Measurements from ENCODE around the gene GAPVD1. TPM values are rescaled to one million over a fixed set of nuclear protein-coding genes. Genes with fewer than 3 reads are reported as not detected.

Gene GAPVD1
- total RNA-seq, 4 donors from 2014 or later, result 56.8 to 66.6 (median 63.9) TPM

DNA sequence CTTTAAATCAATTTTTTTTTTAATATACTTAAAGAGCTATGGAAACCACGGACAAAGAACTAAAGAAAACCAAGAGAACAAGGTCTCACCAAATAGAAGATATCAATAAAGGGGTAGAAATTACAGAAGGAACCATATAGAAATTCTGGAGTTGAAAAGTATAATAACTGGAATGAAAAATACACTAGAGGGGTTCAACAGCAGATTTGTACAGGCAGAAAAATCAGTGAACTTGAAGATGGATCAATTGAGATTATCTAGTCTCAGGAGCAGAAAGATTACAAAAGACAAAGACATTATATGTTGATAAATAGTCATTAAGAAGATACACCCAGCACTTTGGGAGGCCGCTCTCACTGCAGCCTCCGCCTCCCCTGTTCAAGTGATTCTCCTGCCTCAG lies 56.1 kb downstream of the GAPVD1 start:
- H3K27me3 ChIP-seq, result no peaks in the 10 kb centered on the region
- DNase-seq (ENCODE audit: low spot score in 2 of 2), result no peak
- H3K4me3 ChIP-seq, result no peak overlapping the region
- WGBS, 2 donors, result 96 to 98% methylated on average over 3 of the region's 3 CpGs
- no peak overlapping the region for H3K27ac ChIP-seq
- peaks cover 0 to 27% (median 3%) of the 10 kb centered on the region in 4 donors for H3K9me3 ChIP-seq
- TF ChIP-seq EP300 (IDR thresholded peaks at IDR 0.05) (no peak), POLR2A (IDR thresholded peaks at IDR 0.05) (no peak)
- TF ChIP-seq, protein P1, sequence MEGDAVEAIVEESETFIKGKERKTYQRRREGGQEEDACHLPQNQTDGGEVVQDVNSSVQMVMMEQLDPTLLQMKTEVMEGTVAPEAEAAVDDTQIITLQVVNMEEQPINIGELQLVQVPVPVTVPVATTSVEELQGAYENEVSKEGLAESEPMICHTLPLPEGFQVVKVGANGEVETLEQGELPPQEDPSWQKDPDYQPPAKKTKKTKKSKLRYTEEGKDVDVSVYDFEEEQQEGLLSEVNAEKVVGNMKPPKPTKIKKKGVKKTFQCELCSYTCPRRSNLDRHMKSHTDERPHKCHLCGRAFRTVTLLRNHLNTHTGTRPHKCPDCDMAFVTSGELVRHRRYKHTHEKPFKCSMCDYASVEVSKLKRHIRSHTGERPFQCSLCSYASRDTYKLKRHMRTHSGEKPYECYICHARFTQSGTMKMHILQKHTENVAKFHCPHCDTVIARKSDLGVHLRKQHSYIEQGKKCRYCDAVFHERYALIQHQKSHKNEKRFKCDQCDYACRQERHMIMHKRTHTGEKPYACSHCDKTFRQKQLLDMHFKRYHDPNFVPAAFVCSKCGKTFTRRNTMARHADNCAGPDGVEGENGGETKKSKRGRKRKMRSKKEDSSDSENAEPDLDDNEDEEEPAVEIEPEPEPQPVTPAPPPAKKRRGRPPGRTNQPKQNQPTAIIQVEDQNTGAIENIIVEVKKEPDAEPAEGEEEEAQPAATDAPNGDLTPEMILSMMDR (IDR thresholded peaks at IDR 0.05), result no peak
- peaks cover 0 to 100% (median 8%) of the 10 kb centered on the region in 3 donors for H3K36me3 ChIP-seq
- H3K4me1 ChIP-seq, result no peaks in the 10 kb centered on the region

DNA sequence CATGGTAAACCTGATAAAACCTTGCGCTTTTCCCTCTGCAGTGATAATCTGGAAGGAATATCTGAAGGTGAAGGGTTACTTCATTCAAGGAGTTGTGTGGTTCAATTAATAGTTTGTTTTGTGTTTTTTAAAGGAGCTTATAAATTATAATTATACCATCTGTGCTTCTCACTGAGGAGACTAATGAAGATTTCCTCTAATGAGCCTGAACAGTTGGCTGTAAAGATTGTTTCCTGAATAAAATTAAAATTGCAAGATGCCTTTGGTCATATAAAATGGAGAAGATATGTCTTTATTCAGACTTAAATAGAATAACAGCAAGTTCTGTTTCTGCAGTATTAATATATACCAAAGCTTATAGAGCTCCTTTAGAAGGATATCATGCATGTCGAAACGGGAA lies 59.9 kb downstream of the GAPVD1 start:
- TF ChIP-seq, protein P1 (IDR thresholded peaks at IDR 0.05), result no peak
- TF ChIP-seq POLR2A (IDR thresholded peaks at IDR 0.05), result no peak
- no peak for TF ChIP-seq EP300 (IDR thresholded peaks at IDR 0.05)
- Histone ChIP-seq H3K36me3 (peaks cover 0 to 95% (median 0%) of the 10 kb centered on the region in 3 donors), H3K27me3 (no peaks in the 10 kb centered on the region), H3K9me3 (peaks cover 0 to 27% (median 3%) of the 10 kb centered on the region in 4 donors), H3K4me1 (no peaks in the 10 kb centered on the region), H3K4me3 (no peak overlapping the region), H3K27ac (no peak overlapping the region)
- 86 to 98% methylated on average over 3 of the region's 3 CpGs for WGBS, 2 donors
- DNase-seq (ENCODE audit: low spot score in 2 of 2), result no peak

- Histone ChIP-seq H3K27ac (no peak overlapping the region), H3K9me3 (peaks cover 0 to 6% (median 0%) of the 10 kb centered on the region in 4 donors), H3K4me3 (no peak overlapping the region), H3K36me3 (peaks cover 0 to 88% (median 0%) of the 10 kb centered on the region in 3 donors), H3K4me1 (no peaks in the 10 kb centered on the region), H3K27me3 (no peaks in the 10 kb centered on the region)
- no peak for DNase-seq (ENCODE audit: low spot score in 2 of 2)
- 96 to 97% methylated on average over 1 of the region's 1 CpG for WGBS, 2 donors
- TF ChIP-seq POLR2A (IDR thresholded peaks at IDR 0.05) (no peak), EP300 (IDR thresholded peaks at IDR 0.05) (no peak)
- TF ChIP-seq, protein P1 (IDR thresholded peaks at IDR 0.05), result no peak
Observed at GRCh38 chr9:125323615-125324014, 62.0 kb downstream of the GAPVD1 start.

GRCh38 chr9:125325826-125326225 lies 64.2 kb downstream of the GAPVD1 start:
- Histone ChIP-seq H3K9me3 (no peaks in the 10 kb centered on the region), H3K36me3 (peaks cover 0 to 83% (median 5%) of the 10 kb centered on the region in 3 donors), H3K4me1 (peaks cover 0 to 10% (median 0%) of the 10 kb centered on the region in 4 donors), H3K27ac (no peak overlapping the region), H3K4me3 (no peak overlapping the region), H3K27me3 (no peaks in the 10 kb centered on the region)
- TF ChIP-seq EP300 (IDR thresholded peaks at IDR 0.05), result no peak
- no peak for TF ChIP-seq POLR2A (IDR thresholded peaks at IDR 0.05)
- TF ChIP-seq, protein P1 (IDR thresholded peaks at IDR 0.05), result no peak
- 89 to 90% methylated on average over 2 of the region's 2 CpGs for WGBS, 2 donors
- no peak for DNase-seq (ENCODE audit: low spot score in 2 of 2)

GRCh38 chr9:125329978-125330377 lies 68.4 kb downstream of the GAPVD1 start:
- no peaks in the 10 kb centered on the region for H3K9me3 ChIP-seq
- peaks cover 0 to 10% (median 0%) of the 10 kb centered on the region in 4 donors for H3K4me1 ChIP-seq
- no peaks in the 10 kb centered on the region for H3K27me3 ChIP-seq
- TF ChIP-seq, protein P1 (IDR thresholded peaks at IDR 0.05), result no peak
- TF ChIP-seq POLR2A (IDR thresholded peaks at IDR 0.05) (no peak), EP300 (IDR thresholded peaks at IDR 0.05) (no peak)
- peaks cover 6 to 85% (median 10%) of the 10 kb centered on the region in 3 donors for H3K36me3 ChIP-seq
- H3K27ac ChIP-seq, result no peak overlapping the region
- H3K4me3 ChIP-seq, result no peak overlapping the region
- no peak for DNase-seq (ENCODE audit: low spot score in 2 of 2)
